Measurements from ENCODE around the gene ASCC1.

The ASCC1 gene

DNA sequence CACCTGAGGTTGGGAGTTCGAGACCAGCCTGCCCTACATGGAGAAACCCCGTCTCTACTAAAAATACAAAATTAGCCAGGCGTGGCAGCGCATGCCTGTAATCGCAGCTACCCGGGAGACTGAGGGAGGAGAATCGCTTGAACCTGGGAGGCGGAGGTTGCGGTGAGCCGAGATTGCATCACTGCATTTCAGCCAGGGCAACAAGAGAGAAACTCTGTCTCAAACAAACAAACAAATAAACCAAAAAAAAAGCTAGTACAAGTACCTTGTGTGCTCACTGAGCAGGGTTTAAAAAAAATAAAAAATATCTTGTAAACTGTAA lies 116.5 kb downstream of the ASCC1 start:
- Histone ChIP-seq H3K4me2 (no peak overlapping the region), H3K9ac (no peak overlapping the region), H3K36me3 (peaks cover 34 to 95% (median 67%) of the 10 kb centered on the region in 11 experiments), H3K4me3 (no peak overlapping the region), H4K20me1 (no peaks in the 10 kb centered on the region), H3K4me1 (no peaks in the 10 kb centered on the region), H3K9me3 (replicated peaks in 1 of 11) (no peaks in the 10 kb centered on the region), H3K27ac (no peak overlapping the region), H3K27me3 (no peaks in the 10 kb centered on the region)
- 0 out of 22 replicates have a peak, but pooled peaks of 1 of the 11 experiments have one; percentile 44 for TF ChIP-seq Cebpa-rat (IDR thresholded peaks at IDR 0.05)

DNA sequence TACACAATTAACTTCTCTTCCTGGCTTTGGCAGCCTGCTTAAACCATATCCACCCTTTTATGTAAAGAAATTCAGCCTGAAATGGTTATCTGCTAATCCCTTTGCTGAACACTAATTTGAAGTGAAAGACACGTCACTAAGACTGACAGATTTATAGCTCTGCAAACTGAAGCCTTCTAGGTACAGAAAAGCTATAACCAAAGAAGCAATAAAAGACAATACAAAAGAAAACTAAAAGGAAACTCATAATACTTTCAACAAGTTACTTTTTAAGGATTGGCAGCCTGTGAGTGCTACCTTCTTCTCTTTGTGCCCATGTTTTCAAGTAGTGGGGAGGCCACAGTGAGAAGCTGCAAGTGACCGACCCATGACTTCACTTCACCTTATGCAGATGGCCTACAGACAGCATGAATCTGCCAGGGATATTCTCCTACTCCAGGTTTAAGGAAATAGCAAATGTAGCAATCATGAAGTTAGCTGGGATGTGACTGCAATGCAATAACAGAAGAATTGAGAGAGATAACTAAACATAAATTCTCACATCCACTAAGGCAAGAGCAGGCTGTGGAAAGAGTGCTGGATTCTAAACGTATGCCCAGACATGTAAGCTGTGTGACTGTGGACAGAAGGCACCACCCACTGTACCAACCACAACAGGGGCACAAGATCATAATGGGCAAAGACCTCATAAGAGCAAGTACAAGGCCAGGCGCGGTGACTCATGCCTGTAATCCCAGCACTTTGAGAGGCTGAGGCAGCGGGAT lies 117.1 kb downstream of the ASCC1 start:
- Histone ChIP-seq H3K4me1 (no peaks in the 10 kb centered on the region), H3K4me3 (no peak overlapping the region), H3K9me3 (replicated peaks in 1 of 11) (no peaks in the 10 kb centered on the region), H3K4me2 (no peak overlapping the region), H3K9ac (no peak overlapping the region), H3K27ac (no peak overlapping the region), H3K36me3 (peaks cover 38 to 98% (median 66%) of the 10 kb centered on the region in 11 experiments), H4K20me1 (no peaks in the 10 kb centered on the region), H3K27me3 (no peaks in the 10 kb centered on the region)
- no peak for TF ChIP-seq Cebpa-rat (IDR thresholded peaks at IDR 0.05)

DNA sequence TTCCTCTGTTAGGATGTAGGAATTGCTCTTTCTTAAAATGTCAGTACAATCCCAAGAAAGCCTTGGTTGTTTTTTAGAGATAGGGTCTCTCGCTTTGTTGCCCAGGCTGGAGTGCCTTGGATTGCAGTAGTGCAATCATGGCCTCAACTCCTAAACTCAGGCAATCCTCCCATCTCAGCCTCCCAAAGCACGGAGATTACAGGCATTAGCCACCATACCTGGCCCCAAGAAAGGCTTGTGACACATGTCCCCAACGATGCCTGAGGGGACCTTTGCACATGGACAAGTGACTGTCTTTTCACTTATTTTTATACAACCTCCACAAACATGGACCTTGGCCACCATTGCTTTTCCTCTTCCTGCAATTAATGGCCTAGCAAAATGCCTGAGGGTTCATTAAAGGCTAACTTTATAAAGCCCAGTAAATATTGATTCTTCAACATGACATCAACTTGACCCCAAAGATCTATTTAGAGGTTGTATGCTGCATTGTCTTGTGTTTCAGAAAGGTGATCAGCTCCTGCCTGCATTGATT lies 117.7 kb downstream of the ASCC1 start:
- no peaks in the 10 kb centered on the region for H3K9me3 ChIP-seq (replicated peaks in 1 of 11)
- H3K4me1 ChIP-seq, result no peaks in the 10 kb centered on the region
- H3K27ac ChIP-seq, result no peak overlapping the region
- TF ChIP-seq Cebpa-rat (IDR thresholded peaks at IDR 0.05), result no peak
- no peaks in the 10 kb centered on the region for H3K27me3 ChIP-seq
- H3K4me3 ChIP-seq, result no peak overlapping the region
- peaks cover 39 to 97% (median 61%) of the 10 kb centered on the region in 11 experiments for H3K36me3 ChIP-seq
- H3K4me2 ChIP-seq, result no peak overlapping the region
- no peak overlapping the region for H3K9ac ChIP-seq
- no peaks in the 10 kb centered on the region for H4K20me1 ChIP-seq

DNA sequence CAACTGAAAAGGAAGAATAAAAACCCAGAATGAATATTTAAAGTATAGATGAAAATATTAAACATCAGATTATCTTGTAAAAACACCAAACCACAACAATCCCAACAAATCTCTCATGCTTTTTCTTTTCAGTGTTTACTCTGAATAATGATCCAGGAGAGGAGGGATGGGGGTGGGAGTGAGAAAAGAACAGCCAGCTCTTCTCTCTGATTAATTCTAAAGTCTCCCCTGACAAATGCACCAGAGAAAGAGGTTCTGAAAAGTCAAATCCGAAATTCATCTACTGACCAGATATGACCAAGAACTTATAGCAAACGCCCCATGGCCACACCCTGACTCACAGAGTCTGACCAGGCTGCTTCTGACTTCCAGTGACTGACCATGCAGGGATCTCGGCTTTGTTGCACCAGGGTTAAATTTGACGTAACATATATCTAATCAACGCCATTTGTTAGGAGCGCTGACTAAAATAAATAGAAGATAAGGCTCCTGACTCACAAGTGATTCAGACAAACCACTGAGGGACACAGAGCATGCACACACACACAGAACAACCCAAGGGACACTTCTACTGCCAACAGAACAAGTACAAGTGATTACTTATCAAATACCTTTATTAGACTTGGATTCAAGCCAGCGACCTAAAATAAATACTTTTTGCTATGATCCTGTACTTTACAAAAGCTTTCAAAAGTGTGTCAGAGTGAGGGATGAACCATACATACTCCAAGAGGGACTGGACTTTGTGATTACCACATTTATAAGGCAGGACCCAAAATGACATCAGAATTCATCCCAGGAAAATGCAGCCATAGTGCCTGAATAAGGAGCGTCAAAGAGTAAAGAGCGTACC lies 118.4 kb downstream of the ASCC1 start:
- Histone ChIP-seq H3K4me3 (no peak overlapping the region), H4K20me1 (no peaks in the 10 kb centered on the region), H3K9ac (no peak overlapping the region), H3K4me1 (no peaks in the 10 kb centered on the region), H3K27me3 (no peaks in the 10 kb centered on the region), H3K9me3 (replicated peaks in 1 of 11) (no peaks in the 10 kb centered on the region), H3K4me2 (no peak overlapping the region), H3K27ac (no peak overlapping the region), H3K36me3 (peaks cover 37 to 91% (median 62%) of the 10 kb centered on the region in 11 experiments)
- TF ChIP-seq Cebpa-rat (IDR thresholded peaks at IDR 0.05), result no peak

DNA sequence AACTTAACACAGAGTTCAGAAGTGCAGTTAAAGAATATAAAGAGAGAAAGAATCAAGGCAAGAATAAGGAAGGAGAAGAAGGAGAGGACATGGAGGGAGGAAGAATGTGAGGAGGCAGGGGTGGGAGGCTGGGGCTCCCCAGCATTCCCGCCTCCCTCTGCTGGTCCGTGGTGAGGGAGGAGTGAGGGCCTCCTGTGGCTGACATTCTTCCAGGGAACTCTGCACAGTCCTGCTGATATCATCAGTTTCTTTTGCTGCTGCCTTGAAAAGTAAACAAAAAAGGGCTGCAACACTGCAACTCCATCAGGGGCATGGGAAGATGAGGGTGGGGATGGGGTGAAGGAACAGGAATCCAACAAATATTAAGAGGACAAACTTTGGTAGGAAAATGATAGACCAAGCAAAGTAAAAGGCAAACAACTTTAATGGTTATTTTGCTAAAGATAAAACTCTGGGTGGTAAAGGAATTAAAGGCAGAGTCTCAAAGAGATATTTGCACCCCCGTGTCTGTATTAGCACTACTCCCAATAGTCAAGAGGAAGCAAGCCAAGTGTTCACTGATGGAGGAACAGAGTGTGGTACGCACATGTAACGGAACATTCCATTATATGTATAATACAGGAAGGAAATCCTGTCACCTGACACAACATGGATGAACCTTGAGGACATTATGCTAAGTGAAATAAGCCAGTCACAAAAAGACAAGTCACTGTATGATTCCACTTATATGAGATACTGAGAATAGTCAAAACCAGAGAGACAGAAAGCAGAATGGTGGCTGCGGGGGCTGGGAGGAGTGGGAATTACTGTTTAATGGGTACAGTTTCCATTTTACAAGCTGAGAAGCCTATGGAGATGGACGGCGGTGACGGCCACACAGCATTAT lies 119.7 kb downstream of the ASCC1 start:
- peaks cover 33 to 78% (median 53%) of the 10 kb centered on the region in 11 experiments for H3K36me3 ChIP-seq
- H3K27me3 ChIP-seq, result peaks cover 0 to 6% (median under 1%) of the 10 kb centered on the region in 11 experiments; a peak in 6 of 22 replicates
- H3K4me3 ChIP-seq, result no peak overlapping the region
- TF ChIP-seq Cebpa-rat (IDR thresholded peaks at IDR 0.05), result no peak
- no peak overlapping the region for H3K9ac ChIP-seq
- H3K4me1 ChIP-seq, result no peaks in the 10 kb centered on the region
- H3K4me2 ChIP-seq, result no peak overlapping the region
- no peaks in the 10 kb centered on the region for H3K9me3 ChIP-seq (replicated peaks in 1 of 11)
- H3K27ac ChIP-seq, result no peak overlapping the region
- H4K20me1 ChIP-seq, result no peaks in the 10 kb centered on the region

DNA sequence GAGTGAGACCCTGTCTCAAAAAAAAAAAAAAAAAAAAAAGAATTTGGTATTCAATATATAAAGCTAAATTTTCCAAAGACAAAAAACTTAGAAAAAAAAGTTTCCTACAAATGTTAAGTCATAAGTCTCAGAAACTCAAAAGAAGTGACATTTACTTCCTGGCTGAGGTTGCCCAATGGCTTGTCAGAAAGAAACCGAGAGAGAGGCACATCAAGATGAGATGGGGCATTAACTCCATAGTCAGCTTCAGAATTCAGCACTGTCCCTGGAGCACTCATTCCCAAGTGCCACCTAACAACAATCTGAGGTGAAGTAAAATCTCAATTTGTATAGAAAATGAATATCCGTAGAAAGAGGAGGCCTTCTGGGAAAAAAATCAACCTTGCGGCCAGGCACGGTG lies 120.9 kb downstream of the ASCC1 start:
- Histone ChIP-seq H3K4me3 (no peak overlapping the region), H3K4me1 (no peaks in the 10 kb centered on the region), H3K4me2 (no peak overlapping the region), H3K27me3 (peaks cover 8 to 17% (median 13%) of the 10 kb centered on the region in 11 experiments), H3K9ac (no peak overlapping the region), H3K36me3 (peaks cover 29 to 66% (median 41%) of the 10 kb centered on the region in 11 experiments), H3K27ac (no peak overlapping the region), H4K20me1 (no peaks in the 10 kb centered on the region), H3K9me3 (replicated peaks in 1 of 11) (no peaks in the 10 kb centered on the region)
- TF ChIP-seq Cebpa-rat (IDR thresholded peaks at IDR 0.05), result no peak

DNA sequence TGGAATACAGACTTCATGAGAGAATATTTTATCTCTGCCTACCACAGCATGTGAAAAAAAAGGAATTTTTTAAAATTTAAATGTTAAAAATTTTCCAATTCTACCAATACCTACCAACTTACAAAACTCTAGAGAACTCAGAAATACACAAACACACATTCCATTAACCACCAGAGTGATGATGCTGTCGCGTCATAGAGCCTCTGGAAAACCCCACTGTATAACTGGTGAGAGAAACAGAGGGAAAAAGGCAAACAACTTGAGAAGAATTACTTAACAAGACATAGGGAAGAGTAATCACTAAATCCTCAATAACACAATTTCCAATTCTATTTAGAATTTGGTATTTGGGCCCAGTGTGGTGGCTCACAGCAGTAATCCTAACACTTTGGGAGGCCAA lies 121.5 kb downstream of the ASCC1 start:
- Histone ChIP-seq H3K9ac (no peak overlapping the region), H3K4me1 (peaks cover 0 to 2% (median 0%) of the 10 kb centered on the region in 10 experiments; a peak in 5 of 20 replicates), H3K36me3 (peaks cover 24 to 60% (median 37%) of the 10 kb centered on the region in 11 experiments), H3K4me3 (no peak overlapping the region), H3K27me3 (peaks cover 15 to 24% (median 19%) of the 10 kb centered on the region in 11 experiments), H3K27ac (no peak overlapping the region), H4K20me1 (no peaks in the 10 kb centered on the region), H3K9me3 (replicated peaks in 1 of 11) (no peaks in the 10 kb centered on the region), H3K4me2 (no peak overlapping the region)
- TF ChIP-seq Cebpa-rat (IDR thresholded peaks at IDR 0.05), result no peak

DNA sequence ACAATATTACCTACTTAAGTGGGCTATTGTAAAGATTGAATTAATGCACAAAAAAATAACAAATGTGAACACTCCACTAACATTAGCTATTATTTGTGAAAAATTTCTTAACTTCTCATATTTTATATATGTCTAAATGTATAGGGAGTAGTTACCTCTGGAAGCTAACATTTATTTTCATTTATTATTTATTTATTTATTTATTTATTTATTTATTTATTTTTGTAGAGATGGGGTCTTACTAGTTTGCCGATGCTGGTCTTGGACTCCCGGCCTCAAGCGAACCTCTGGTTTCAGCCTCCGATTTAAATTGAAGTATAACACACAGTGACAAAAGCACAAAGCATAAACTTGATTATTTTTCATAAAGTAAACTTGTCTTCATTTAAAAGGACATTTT lies 122.6 kb downstream of the ASCC1 start:
- H3K4me1 ChIP-seq, result peaks cover 5 to 13% (median 6%) of the 10 kb centered on the region in 10 experiments
- H3K9ac ChIP-seq, result no peak overlapping the region
- no peak overlapping the region for H3K4me2 ChIP-seq
- H4K20me1 ChIP-seq, result peaks cover 0 to 6% (median 0%) of the 10 kb centered on the region in 11 experiments; a peak in 4 of 22 replicates
- no peak for TF ChIP-seq Cebpa-rat (IDR thresholded peaks at IDR 0.05)
- no peak overlapping the region for H3K27ac ChIP-seq
- H3K27me3 ChIP-seq, result peaks cover 26 to 35% (median 30%) of the 10 kb centered on the region in 11 experiments
- no peak overlapping the region for H3K4me3 ChIP-seq
- H3K36me3 ChIP-seq, result peaks cover 22 to 49% (median 33%) of the 10 kb centered on the region in 11 experiments
- no peaks in the 10 kb centered on the region for H3K9me3 ChIP-seq (replicated peaks in 1 of 11)

Measured in BLaER1 treated with 17β-estradiol and CSF1 and Interleukin-3, amounts not matched to agents 10 nM and 100 nM (cell line).